ENCODE data around the gene FAM200C. TPM values are rescaled to one million over a fixed set of nuclear protein-coding genes. Genes with fewer than 3 reads are reported as not detected.
A peak's percentile ranks its signal among the peaks of the same experiment; 100 is the strongest.

FAM200C gene
- total and polyA plus RNA-seq, 10 of the 15 experiments (the other 5 are each of a cell fraction or from before 2014, with no cell fraction given): 1.0 to 5.4 (median 2.2) TPM

- intact Hi-C loops (cut with micrococcal nuclease; ENCODE audit: unreplicated experiment): no loop called here
- no peaks in the 10 kb centered on the region for H3K9me3 ChIP-seq (replicated peaks; ENCODE audit: control insufficient read depth, insufficient read depth, low read length)
- DNase-seq (ENCODE audit: low read depth, low spot score) (no peak), FAIRE-seq (no peak), ATAC-seq (peak; percentile 69)
- ChIA-PET CTCF (interaction anchor here (0.5 to 1.5 kb wide), 3 partner anchors 21 to 37 kb away, joined by 3 to 5 read pairs (median 3); no protein-coding TSS in a partner anchor), SMC1A (ENCODE audit: uncharacterized antibody, unreplicated experiment) (interaction anchor here (0.6 to 1.1 kb wide), 3 partner anchors 15 to 166 kb away, joined by 3 to 4 read pairs (median 3); no protein-coding TSS in a partner anchor), POLR2A (no interaction called here), RAD21 (ENCODE audit: unreplicated experiment) (no interaction called here)
- H4K20me1 ChIP-seq (ENCODE audit: control insufficient read depth, insufficient read depth): no peaks in the 10 kb centered on the region
- H2AFZ ChIP-seq (ENCODE audit: control insufficient read depth, low read depth, low read length): peak within 1 kb of the TSS; percentile 50
- H3K27ac ChIP-seq (ENCODE audit: control insufficient read depth, insufficient read depth): no peak within 1 kb of the TSS
- H3K4me3 ChIP-seq: peak within 1 kb of the TSS; percentile 49
- 15% methylated on average over 20 of the region's 45 CpGs for WGBS (ENCODE audit: insufficient coverage, insufficient replicate concordance, low lambda C conversion rate, missing lambda C conversion rate)
- in situ Hi-C loops (cut with MboI): no loop called here
- peak within 1 kb of the TSS; percentile 84 for H3K4me2 ChIP-seq (ENCODE audit: control insufficient read depth, insufficient read depth)
- no peak within 1 kb of the TSS for H3K9ac ChIP-seq (ENCODE audit: control insufficient read depth, insufficient read depth, low read length)
- no peaks in the 10 kb centered on the region for H3K4me1 ChIP-seq (ENCODE audit: control insufficient read depth, insufficient read depth, low read length)
- H3K79me2 ChIP-seq (ENCODE audit: control insufficient read depth, insufficient read depth, low read length): no peaks in the 10 kb centered on the region
- peaks cover 2 to 10% of the 10 kb centered on the region in 2 experiments; a peak in 3 of 4 replicates for H3K27me3 ChIP-seq (replicated peaks in 1 of 2; ENCODE audit: control insufficient read depth in 2 of 2, insufficient read depth in 2 of 2, low read length in 1 of 2)
- TF ChIP-seq USF1 (IDR thresholded peaks at IDR 0.05; ENCODE audit: borderline replicate concordance, extremely low read length, insufficient read depth, low read depth, low read length): peak; percentile 21
- peak; percentile 63; the same call in 1 of the 2 replicates for TF ChIP-seq SPI1 (IDR thresholded peaks at IDR 0.05; ENCODE audit: borderline replicate concordance, insufficient read depth, low read depth, low read length)
- TF ChIP-seq ZNF207 (IDR thresholded peaks at IDR 0.05; ENCODE audit: borderline replicate concordance): no peak
- no peak for TF ChIP-seq ZSCAN29 (IDR thresholded peaks at IDR 0.05)
- no peaks in the 10 kb centered on the region for H3K36me3 ChIP-seq (ENCODE audit: control insufficient read depth in 2 of 2, insufficient read depth in 2 of 2, low read length in 1 of 2)
- BruUV-seq (replicated peaks): no TSS peak
Observed at GRCh38 chr5:160369990-160370712, 29.7 kb downstream of the FAM200C start, which contains the start of gene C1QTNF2. Gene C1QTNF2 (minus strand): TSS chr5:160370626. CDS start chr5:160355011, 15,615 bp downstream.
